GOT3 (cell line): ENCODE data around the gene G6PC3.

Source experiments
- DNase-seq: peaks from one replicate; lab custom pipeline; 2025; ENCODE audit warnings: mixed read lengths; lab: John Stamatoyannopoulos, UW

The G6PC3 gene

GRCh38 chr17:44121997-44122815 lies 51.7 kb downstream of the G6PC3 start:
- DNase-seq = no peak

- DNase-seq = no peak
Measured at GRCh38 chr17:44122816-44123355, 52.4 kb downstream of the G6PC3 start.

- DNase-seq = peak; percentile 83
Measured at GRCh38 chr17:44123356-44124117, 53.0 kb downstream of the G6PC3 start, which contains the start of gene HDAC5. HDAC5 (minus strand) TSS chr17:44123641; CDS start chr17:44117515, 6,126 bp downstream.

DNA sequence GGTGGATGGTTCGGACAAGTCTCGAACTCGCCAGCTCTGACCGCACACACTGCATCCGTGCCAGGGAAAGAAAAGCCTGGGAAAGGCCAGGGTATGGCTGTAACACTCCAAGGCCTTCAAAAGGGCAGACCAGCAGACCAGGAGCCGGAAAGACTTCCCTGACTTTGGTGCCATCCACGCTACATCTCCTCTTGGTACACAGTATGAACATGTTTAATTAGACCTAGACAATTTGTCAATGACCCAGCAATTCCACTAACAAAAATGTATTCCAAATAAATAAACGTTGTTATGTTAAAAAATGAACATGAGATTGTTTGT lies 53.5 kb downstream of the G6PC3 start:
- DNase-seq = no peak
